A673 (cell line): ENCODE measurements around the gene TNFRSF11A. TPM values are rescaled to one million over a fixed set of nuclear protein-coding genes. Genes with fewer than 3 reads are reported as not detected.

Source experiments
- BruUV-seq: library from RNA; stranded (reverse); fragments of 400-500 nt; replicated peaks from 2 replicates; lab custom pipeline; 2021; lab: Mats Ljungman, UMichigan
- CTCF ChIA-PET: fragments of 300-600 bp; sonication (Branson Sonifier 250); formaldehyde crosslinking; loops from one replicate; lab custom pipeline; 2022; ENCODE audit warnings: antibody characterized with exemption; lab: Charles Lee
- POLR2A ChIA-PET: fragments of 300-600 bp; sonication (Branson Sonifier 250); formaldehyde crosslinking; loops from one replicate; lab custom pipeline; 2022; ENCODE audit warnings: antibody characterized with exemption; ENCODE audit not compliant: low non-redundant PET; lab: Charles Lee
- DNase-seq: peaks from one replicate; pipeline ENCODE4 v3.0.0-alpha.2; 2015; ENCODE audit warnings: low spot score
- H3K27ac ChIP-seq: fragments of 200-600 bp; sonication (generic); 2 replicates; pipeline ENCODE4 v1.5.1; 2016; ENCODE audit warnings: mixed run types, low read depth, mild to moderate bottlenecking, mixed read lengths, antibody characterized with exemption, low read length; ENCODE audit not compliant: poor library complexity, severe bottlenecking
- H3K27me3 ChIP-seq: fragments of 200-600 bp; sonication (generic); replicated peaks from 2 replicates; pipeline ENCODE4 v1.6.1; 2017; ENCODE audit warnings: mixed run types, low read depth, mild to moderate bottlenecking, mixed read lengths, antibody characterized with exemption, low read length; ENCODE audit not compliant: insufficient read depth, poor library complexity
- H3K36me3 ChIP-seq: fragments of 200-600 bp; sonication (generic); 2 replicates; pipeline ENCODE4 v1.6.1; 2016; ENCODE audit warnings: mixed run types, mild to moderate bottlenecking, mixed read lengths, antibody characterized with exemption, low read length; ENCODE audit not compliant: insufficient read depth, poor library complexity, severe bottlenecking
- H3K4me1 ChIP-seq: fragments of 200-600 bp; sonication (generic); 2 replicates; pipeline ENCODE4 v1.6.1; 2017; ENCODE audit warnings: mixed run types, mild to moderate bottlenecking, mixed read lengths, antibody characterized with exemption, low read length; ENCODE audit not compliant: insufficient read depth, poor library complexity, severe bottlenecking
- H3K4me3 ChIP-seq: fragments of 200-600 bp; sonication (generic); 2 replicates; pipeline ENCODE4 v1.5.1; 2016; ENCODE audit warnings: low read depth, mixed run types, mild to moderate bottlenecking, mixed read lengths, low read length; ENCODE audit not compliant: poor library complexity, severe bottlenecking
- H3K9me3 ChIP-seq: fragments of 200-600 bp; sonication (generic); 2 replicates; pipeline ENCODE4 v1.6.1; 2016; ENCODE audit warnings: mixed run types, low read depth, mild to moderate bottlenecking, mixed read lengths, antibody characterized with exemption, low read length; ENCODE audit not compliant: poor library complexity, severe bottlenecking
- EZH2 ChIP-seq: fragments of 200-600 bp; sonication (generic); IDR thresholded peaks from 2 replicates; pipeline ENCODE4 v1.6.1; 2017; ENCODE audit warnings: borderline replicate concordance, low read depth, mild to moderate bottlenecking, mixed read lengths, antibody characterized with exemption, low read length; ENCODE audit not compliant: poor library complexity, severe bottlenecking
- intact Hi-C: fragments of 100-400 bp; cut with micrococcal nuclease; formaldehyde crosslinking; loops from one replicate; pipeline ENCODE4 v1.10.0; 2022; ENCODE audit not compliant: unreplicated experiment
- total RNA-seq: library from RNA; stranded (reverse); gene quantifications from 2 replicates; pipeline ENCODE4 v1.2.3, GENCODE V29; 2021
- TF ChIP-seq, protein P1 (sequence below): fragments of 300-800, 200-600 bp; sonication (generic); conservative IDR thresholded peaks from 2 replicates; pipeline ENCODE4 v1.5.1; 2017; ENCODE audit warnings: low read depth, mild to moderate bottlenecking, antibody characterized with exemption, low read length, moderate library complexity, mixed read lengths

Gene TNFRSF11A
- total RNA-seq, 1 experiment from 2014 or later, result 0.37 TPM

- Histone ChIP-seq H3K27ac (no peak overlapping the region), H3K27me3 (no peaks in the 10 kb centered on the region), H3K4me1 (no peaks in the 10 kb centered on the region), H3K4me3 (no peak overlapping the region), H3K36me3 (no peaks in the 10 kb centered on the region), H3K9me3 (no peaks in the 10 kb centered on the region)
- ChIA-PET CTCF (no interaction called here), POLR2A (no interaction called here)
- no peak for DNase-seq
- no TSS peak for BruUV-seq
- intact Hi-C loops, result no loop called here
- no peak for TF ChIP-seq EZH2
- TF ChIP-seq, protein P1, sequence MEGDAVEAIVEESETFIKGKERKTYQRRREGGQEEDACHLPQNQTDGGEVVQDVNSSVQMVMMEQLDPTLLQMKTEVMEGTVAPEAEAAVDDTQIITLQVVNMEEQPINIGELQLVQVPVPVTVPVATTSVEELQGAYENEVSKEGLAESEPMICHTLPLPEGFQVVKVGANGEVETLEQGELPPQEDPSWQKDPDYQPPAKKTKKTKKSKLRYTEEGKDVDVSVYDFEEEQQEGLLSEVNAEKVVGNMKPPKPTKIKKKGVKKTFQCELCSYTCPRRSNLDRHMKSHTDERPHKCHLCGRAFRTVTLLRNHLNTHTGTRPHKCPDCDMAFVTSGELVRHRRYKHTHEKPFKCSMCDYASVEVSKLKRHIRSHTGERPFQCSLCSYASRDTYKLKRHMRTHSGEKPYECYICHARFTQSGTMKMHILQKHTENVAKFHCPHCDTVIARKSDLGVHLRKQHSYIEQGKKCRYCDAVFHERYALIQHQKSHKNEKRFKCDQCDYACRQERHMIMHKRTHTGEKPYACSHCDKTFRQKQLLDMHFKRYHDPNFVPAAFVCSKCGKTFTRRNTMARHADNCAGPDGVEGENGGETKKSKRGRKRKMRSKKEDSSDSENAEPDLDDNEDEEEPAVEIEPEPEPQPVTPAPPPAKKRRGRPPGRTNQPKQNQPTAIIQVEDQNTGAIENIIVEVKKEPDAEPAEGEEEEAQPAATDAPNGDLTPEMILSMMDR, result no peak
These were observed 13.5 kb downstream of the TNFRSF11A start for GRCh38 chr18:62338446-62339105.

DNA sequence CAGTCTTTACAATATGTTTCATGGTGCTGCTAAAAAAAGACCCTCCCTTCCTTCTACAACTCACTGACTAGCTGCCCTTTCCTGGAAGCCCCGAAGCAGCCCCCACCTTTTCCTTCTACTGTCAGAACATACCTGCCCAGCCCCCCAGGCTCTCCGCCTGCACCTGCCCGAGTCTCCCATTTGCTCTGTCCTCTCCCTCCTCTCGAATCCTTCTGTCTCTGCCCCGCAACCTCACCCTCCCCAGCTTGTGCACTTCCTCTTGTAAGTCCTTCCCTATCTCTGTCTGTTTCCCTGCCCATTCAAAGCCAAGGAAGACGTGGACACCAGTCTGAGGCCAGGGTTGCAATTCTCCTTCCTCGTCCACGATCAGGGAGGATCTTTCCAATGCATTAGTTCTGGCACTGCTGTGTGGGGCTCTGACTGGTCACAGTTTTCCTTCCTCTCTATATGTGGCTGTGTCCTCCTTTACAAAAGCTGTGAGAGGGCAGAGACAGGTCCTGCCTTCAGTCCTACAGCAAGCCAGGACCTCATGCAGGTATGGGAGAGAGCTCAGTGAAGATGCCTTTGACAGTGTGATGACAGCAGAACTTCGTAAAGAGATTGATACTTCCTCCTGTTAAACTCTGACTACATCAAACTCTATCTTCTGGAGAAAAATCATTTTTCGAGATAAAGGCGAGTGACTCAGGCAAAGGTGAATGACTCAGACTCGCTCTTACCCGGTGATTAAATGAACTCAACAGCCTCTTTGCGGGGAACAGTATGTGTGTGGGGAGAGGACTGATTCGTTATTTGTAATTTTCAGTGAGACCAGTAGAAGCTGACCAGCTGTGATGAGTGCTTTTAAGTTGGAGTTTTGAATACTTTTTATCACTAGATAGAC lies 14.2 kb downstream of the TNFRSF11A start:
- Histone ChIP-seq H3K27ac (no peak overlapping the region), H3K4me1 (no peaks in the 10 kb centered on the region), H3K4me3 (no peak overlapping the region), H3K36me3 (no peaks in the 10 kb centered on the region), H3K27me3 (no peaks in the 10 kb centered on the region), H3K9me3 (no peaks in the 10 kb centered on the region)
- ChIA-PET CTCF (no interaction called here), POLR2A (no interaction called here)
- intact Hi-C loops, result no loop called here
- BruUV-seq, result no TSS peak
- TF ChIP-seq, protein P1, result no peak
- no peak for TF ChIP-seq EZH2
- no peak for DNase-seq

DNA sequence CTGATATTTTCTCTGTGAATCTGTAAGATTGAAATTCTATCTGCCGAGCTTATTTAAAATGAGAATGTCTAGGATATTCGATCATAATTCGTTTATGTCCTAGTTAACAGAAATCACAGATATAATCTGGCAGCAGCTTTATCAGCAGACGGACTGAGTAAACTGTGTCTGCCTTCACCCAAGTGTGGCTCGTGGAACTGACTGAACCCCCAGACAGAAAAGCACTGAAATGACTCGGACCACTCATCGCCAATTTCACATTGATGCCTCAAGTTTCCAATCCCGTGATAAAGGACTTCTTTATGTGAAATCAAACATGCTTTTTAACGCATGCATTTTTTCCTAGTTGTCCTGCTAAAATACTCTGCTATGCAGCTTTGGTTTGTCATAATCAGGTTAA lies 15.9 kb downstream of the TNFRSF11A start:
- no peaks in the 10 kb centered on the region for H3K9me3 ChIP-seq
- no TSS peak for BruUV-seq
- TF ChIP-seq, protein P1, result no peak
- no peak for TF ChIP-seq EZH2
- intact Hi-C loops, result no loop called here
- H3K4me1 ChIP-seq, result no peaks in the 10 kb centered on the region
- no peaks in the 10 kb centered on the region for H3K27me3 ChIP-seq
- ChIA-PET POLR2A (interaction anchor here (0.7 kb wide), 1 partner anchor 24 kb away, joined by 3 read pairs; no protein-coding TSS in a partner anchor), CTCF (no interaction called here)
- no peaks in the 10 kb centered on the region for H3K36me3 ChIP-seq
- no peak overlapping the region for H3K27ac ChIP-seq
- no peak for DNase-seq
- H3K4me3 ChIP-seq, result no peak overlapping the region
